GM21526 (cell line): ENCODE results near the gene GFI1B.
"Not testable (repeated sequence)": the region's sequence is repeated elsewhere in the genome, so short reads cannot be mapped to it uniquely, and the experiment has no call there.

ENCODE experiments used
- ATAC-seq: cut with Tn5 transposase; IDR thresholded peaks from one replicate; pipeline ENCODE4 v1.9.1; 2021; ENCODE audit warnings: moderate library complexity; ENCODE audit not compliant: unreplicated experiment, low FRiP score

Gene GFI1B

DNA sequence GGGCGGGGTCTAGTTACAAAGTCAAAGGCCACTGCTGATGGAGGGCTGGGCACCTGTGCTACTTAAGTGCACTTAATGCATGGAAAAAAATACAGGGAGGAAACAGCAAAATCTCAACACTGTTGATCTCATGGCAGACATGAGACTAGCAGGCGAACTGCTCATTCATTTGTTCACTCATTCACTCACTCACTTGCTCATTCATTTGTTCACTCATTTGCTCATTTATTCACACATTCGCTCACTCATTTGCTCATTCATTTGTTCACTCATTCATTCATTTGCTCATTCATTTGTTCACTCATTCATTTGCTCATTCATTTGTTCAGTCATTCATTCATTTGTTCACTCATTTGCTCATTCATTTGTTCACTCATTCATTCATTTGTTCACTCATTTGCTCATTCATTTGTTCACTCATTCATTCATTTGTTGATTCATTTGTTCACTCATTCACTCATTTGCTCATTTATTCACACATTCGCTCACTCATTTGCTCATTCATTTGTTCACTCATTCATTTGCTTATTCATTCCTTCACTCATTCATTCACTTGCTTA is 11.6 kb downstream of the GFI1B start:
- ATAC-seq, result not testable (repeated sequence)

DNA sequence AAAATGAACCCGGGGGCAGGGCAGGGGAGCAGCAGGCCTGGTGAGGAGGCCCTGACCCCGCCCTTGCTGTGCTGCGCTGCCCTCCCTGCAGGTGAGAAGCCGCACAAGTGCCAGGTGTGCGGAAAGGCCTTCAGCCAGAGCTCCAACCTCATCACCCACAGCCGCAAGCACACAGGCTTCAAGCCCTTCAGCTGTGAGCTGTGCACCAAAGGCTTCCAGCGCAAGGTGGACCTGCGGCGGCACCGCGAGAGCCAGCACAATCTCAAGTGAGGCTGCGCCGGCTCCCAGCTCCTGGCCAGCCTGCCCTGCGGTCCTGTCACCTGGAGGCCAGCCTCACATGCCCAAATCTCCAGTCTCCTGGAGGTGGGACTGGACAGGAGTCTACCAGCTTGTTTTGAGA is 12.3 kb downstream of the GFI1B start:
- no peak for ATAC-seq

DNA sequence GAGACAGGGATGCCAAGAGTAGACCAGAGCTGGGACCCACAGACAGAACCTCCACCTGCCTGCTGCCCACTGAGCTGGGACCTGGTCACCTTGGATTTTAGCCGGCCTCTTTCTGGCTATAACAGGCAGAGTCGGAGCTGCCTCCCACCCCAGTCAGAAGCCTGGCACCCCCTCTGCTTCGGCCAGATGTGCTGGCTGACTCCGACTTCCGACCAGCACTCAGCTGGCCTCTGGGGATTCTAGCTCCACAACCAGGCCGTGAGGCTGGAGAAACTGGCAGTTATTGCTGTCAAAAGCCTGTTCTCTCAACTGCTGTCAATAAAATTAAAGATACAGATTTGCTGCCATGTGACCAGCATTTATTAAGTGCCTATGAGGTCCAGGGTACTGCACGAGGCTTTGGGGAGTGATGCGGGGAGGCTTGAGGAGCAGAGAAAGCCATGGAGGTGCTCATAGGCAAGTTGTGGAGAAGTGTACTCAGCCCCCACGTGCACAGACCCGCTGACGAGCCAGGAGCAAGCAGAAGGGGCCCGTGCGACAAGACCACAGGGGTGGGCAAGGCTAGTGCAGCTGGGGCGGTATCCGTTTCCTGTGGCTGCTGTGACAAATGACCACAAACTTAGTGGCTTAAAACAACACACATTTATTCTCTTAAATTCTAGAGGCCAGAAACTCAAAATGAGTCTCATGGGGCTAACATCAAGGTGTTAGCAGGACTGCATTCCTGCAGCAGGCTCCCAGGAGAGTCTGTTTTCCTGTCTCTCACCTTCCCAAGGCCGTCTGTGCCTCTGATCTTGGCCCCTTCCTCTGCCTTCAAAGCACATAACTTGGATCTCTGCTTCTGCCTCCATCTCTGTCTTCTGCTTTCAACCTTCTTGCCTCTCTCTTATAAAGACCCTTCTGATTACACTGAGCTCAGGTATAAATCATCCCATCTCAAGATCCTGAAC is 13.1 kb downstream of the GFI1B start:
- no peak for ATAC-seq

DNA sequence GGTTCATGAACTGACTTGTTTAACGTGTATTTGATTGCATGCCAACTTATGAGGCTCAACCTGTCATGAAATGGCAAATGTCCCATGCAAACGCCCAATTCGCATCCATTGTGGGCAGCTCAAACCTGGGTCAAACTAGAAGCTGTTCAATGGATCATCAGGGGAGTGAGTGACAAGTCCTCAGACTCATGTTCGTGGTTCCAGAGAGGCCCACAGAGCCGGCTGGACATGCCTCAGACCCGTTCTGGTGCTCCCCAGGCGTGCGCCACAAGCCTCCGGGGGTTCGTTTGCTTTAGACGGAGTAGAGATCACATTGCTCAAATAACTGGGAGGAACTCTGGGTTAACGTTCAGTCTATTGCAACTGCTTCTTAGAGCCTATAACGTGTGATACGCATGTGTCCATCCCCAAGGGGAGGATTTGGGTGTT is 15.0 kb downstream of the GFI1B start:
- no peak for ATAC-seq

DNA sequence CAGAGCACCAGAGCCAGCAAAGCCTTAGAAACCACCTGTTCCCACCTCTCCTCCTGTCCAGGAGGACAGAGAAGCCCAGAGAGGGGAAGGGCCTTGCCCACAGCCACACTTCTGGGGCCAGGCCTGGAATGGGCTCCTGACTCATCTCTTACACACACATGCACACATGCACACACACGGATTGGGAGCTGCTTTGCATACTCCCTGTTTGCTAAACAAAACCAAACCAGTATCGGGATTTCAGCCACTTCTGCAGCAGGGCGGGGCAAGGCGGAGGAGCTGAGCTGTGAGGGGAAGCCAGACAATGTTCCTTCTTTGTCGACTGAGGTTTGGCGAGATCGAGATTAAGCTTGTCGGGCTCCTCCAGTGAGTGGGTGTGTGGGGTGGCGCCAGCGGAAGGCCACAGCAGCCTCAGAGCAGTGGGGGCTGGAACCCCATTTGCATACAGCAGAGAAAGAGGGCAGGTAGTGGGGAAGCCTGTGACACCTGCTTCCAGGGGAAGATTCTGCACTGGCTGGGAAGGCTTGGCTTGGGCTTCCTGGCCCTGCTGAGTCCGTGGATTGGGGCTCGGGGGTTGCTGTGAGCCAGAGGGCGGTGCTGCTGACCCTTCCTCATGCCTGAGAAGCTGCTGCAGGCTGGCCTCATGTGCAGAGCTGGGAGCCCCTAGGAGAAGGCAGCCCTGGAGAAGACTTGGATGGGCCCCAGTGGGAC is 16.1 kb downstream of the GFI1B start:
- no peak for ATAC-seq

DNA sequence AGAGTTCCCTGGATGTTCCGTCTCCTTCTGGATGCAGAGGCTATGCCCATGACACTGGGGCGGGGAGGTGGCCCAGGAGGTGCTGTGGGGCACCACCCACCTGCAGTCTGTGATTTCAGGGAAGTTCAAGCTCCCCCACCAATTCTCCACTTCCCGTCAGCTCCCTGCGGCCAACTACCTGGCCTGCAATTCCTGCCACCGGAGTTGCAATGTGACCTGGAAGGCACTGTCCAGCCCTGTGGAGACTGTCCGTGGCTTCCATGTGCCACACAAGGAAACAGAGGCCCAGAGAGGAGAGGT is 16.6 kb downstream of the GFI1B start:
- ATAC-seq, result no peak

DNA sequence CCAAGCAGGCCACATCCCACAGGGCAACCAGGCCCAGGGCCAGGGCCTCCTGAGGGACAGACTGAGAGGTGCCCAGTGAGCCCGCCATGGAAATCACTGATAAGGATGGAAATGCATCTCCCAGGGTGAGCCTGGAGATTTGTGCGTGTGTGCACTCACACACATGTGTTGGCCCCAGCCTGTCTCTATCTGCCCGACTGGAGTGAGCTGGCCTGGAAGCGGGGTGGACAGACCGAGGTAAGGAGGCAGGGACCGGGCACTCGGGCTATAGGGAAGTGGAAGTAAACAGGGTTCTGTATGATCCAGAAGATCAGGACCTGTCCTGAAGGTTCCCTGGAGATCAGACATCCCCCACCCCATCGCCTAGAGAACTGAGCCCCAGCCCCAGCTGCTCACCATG is 17.4 kb downstream of the GFI1B start:
- ATAC-seq, result no peak

DNA sequence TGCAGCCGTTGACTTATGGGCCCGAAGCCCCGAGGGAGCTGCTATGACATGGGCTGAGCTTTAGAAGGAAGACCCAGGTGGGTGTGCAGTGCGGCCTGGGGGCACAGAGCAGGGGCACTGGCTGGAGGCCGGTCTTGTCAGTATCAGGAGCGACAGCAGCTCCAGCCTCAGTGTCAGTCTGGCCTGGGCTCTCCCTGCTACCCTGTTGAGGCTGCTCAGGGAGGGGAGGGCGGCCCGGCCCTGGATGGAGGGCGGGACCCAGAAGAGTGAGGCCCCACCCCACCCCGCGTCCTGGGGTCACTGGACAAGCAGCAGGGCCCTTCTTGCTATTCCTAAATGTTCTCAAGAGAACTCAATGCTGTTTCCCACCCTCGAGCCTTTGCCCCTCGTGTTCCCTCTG is 18.0 kb downstream of the GFI1B start:
- no peak for ATAC-seq

DNA sequence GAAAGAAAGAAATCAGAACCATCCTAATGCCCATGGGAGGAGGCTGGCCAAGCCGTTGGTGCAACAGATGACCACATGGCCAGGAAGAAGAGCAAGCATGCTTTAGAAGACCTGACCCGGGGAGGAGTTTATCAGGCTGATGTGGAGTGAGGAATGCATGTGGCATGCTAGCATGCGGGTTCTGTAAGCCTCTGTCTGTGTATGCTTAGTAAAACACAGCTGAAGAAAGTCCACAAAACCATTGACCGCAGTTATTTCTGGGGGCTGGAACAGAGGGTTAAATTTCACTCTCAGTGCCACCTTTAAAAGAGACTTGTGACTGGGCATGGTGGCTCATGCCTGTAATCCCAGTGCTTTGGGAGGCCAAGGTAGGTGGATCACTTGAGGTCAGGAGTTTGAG is 19.1 kb downstream of the GFI1B start:
- ATAC-seq, result no peak

DNA sequence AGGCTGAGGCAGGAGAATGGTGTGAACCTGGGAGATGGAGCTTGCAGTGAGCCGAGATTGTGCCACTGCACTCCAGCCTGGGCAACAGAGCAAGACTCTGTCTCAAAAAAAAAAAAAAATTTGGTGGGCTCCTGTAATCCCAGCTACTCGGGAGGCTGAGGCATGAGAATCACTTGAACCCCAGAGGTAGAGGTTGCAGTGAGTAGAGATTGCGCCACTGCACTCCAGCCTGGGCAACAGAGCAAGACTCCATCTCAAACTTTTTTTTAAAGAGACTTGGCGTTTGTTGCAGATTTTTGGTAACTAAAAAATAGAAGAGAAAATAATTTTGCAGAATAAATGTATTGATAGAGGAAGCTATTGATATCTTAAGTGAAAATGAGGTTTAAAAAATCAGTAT is 19.7 kb downstream of the GFI1B start:
- not testable (repeated sequence) for ATAC-seq

DNA sequence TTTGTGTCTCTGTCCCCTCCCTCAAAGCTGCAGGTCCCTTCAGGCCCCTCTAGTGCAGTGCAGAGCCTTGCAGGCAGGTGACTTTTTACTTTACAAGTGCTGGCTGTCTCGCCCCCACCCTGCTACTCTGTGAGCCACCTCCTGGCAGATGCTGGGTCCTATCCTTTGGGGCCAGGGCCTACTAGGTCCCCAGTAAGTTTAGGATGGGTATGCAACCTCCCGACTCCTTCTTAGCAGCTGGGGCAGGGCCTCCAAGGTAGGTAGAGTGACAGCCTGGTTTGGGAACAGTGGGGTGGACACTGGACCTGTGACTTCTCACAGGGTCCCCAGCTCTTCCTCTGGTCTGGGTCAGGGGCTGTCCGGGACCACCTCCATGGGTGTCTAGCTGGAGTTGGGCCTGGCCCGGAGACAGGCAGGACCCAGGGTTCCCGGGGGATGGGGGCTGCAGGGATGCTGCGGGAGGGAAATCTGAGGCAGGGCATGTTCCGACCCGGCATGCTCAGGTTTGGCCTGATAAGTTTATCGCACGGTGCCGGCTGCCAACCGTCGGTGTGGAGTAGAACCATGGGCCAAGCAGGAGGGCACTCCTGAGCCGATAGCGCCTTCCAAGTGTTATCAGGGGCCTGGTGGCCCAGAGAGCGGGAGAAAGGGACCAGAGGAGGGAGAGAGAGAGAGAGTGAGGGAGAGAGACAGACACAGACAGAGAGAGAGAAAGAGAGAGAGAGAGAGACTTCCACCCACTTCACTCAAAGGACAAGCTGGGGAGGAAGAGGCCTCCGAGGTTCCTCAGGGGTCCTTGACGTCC is 20.5 kb downstream of the GFI1B start:
- ATAC-seq, result no peak

DNA sequence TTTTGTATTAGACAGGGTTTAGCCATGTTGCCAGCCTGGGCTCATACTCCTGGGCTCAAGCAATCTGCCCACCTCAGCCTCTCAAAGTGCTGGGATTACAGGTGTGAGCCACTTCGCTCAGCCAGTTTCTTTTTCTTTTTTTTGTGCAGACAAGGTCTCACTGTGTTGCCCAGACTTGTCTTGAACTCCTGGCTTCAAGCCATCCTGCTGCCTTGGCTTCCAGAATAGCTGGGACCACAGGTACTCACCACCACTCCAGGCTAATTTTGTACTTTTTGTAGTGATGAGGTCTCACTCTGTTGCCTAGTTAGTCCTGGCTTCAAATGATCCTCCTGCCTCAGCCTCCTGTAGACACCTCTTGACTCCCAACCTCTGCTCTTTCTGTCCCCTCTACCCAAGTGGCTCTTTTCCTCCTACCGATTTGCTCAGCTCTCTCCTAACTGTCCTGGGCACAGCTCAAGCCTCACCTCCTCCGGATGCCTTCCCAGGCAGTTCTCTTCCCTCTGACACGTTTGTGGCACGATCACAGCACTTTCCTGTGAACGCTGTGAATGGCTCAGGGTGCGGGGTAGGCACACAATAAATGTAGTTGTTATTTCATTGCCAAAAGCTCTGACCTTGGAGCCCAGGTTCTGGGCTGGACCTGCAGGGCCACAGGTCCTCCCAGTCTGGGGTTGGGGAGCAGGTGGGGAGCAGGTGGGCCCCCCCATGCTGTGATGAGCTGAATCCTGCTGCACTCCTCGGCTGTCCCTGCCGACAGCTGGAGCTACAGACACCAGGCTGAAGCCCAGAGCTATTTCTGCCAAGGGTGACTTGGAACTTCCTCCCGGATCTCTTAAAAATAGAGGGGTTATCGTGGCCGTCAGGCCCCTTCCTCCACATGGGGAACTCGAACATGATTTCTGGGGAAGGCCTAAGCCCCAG is 23.9 kb downstream of the GFI1B start:
- no peak for ATAC-seq

DNA sequence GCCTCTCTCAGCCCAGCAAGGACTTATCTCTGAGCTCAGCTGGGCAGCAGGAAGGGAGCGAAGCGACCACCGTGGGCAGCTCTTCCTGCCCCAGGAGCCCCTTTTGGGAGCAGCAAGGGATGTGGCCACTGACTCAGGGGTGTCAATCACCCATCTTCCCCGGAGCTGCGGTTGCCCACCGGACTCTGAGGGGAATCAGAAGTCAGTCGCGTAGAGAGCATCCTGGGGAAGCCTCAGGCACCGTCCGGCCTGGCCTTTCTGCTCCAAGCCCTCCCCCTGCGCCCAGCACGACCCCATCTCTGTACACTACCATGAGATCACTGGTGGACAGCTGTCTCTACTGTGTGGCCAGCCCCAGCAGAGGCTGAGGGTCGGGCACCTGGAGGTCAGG is 24.6 kb downstream of the GFI1B start:
- no peak for ATAC-seq

DNA sequence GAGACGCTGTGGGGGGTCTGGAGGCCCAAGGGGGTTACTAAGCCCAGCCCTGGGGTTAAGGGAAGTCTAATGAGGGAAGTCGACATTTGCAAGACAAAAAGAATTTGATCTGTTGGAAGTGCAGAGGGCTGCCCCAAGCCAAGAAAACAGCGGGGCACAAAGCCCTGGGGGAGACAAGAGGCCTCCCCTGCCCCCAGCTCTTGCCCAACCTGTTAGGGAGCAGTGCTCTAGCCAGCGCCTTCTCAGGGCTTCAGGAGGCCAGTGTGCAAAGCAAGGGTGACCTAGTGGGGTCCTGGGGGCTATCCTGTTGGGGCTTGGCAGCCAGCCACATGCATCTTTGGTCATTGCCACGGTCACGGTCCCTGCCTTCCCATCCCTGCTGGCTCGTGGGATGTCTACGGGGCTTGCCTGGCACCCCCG is 25.2 kb downstream of the GFI1B start:
- no peak for ATAC-seq

DNA sequence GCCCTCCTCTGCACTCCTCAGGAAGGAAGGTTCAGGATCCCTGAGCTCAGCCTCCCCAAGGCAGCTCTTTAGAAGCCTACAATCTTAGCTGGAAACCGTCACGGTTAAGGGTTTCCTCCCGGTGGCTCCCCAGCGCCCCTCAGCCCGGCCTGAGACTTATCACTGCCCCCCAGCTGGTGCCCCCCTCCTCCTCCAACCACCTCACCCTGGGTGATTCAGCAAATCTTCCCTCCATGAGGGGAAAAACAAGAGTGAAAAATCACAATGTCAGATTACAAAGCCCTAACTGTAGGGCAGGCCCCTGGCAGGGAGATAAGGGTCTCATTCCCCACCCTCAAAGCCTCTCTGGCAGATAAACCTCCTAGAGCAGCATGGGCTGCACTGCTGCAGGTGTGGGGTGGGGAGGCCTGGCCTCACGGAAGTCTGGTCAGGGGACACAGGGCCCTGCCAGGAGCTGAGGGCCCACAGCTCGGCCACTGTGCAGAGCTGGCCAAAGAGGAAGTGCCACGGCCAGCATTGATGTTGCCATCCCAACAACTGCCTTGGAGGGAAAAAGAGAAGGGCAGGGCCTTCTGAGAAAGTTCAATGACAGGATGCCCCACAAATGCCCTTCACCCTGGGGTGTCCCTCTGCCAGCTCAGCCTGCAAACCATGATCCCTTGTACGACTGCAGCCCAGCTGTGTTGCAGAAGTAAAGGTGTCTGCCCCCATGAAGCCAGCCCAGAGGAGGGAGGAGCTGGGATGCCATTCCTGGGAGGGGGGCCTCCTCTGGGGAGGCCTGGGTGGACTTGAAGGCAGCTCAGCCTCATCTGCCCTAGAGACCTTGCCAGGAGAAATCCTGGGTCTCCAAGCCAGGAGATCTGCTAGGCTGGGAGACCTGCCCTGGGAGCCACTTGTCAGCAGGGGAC is 25.9 kb downstream of the GFI1B start:
- no peak for ATAC-seq

DNA sequence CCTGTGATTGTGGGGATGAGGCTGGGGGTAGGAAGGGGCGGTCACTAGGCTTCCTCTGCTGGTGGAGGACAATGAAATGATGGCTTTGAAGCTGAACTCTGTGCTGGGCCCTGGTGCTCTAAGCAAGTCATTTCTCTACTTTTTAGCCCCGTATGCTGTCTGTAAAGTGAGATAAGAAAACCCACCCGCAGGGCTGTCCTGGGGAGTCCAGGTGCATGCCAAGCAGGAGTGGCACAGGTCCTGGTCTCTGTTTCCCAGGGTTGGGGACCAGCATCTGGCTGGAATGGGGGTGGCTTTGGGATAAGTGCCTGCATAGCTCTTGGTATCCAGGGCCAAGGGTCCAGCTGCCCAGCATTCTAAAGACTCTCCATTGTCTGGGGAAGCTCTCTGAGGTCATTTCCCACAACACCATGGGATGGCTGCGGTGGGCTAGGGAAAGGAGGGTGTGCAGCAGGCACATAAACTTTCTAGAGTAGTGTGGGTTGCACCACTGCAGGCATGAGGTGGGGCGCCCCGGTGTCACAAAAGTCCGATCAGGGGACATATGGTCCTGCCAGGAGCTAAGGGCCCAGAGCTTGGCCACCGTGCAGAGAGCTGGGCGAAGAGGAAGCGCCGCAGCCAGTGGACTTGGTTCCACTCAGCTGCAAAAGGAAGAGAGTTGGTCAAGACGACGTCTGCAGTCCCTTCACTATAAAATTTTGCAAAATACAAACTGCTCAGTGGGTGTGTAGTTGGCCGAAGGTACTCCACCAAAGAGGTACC is 26.7 kb downstream of the GFI1B start:
- no peak for ATAC-seq

DNA sequence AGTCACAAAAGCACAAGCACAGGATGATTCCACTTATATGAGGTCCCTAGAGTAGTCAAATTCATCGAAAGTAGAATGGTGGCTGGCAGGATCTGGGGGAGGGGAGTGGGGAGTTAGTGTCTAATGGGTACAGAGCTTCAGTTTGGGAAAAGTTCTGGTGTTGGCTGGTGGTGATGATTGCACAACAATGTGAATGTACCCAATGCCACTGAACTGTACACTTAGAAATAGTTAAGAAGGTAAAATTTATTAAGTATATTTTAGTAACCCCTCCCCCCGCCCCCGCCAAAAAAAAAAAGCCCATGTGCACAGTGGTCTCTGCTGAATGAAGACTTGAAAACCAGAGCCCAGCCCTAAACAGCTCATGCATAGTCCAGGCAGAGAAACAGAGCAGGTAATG is 27.5 kb downstream of the GFI1B start:
- ATAC-seq, result no peak

DNA sequence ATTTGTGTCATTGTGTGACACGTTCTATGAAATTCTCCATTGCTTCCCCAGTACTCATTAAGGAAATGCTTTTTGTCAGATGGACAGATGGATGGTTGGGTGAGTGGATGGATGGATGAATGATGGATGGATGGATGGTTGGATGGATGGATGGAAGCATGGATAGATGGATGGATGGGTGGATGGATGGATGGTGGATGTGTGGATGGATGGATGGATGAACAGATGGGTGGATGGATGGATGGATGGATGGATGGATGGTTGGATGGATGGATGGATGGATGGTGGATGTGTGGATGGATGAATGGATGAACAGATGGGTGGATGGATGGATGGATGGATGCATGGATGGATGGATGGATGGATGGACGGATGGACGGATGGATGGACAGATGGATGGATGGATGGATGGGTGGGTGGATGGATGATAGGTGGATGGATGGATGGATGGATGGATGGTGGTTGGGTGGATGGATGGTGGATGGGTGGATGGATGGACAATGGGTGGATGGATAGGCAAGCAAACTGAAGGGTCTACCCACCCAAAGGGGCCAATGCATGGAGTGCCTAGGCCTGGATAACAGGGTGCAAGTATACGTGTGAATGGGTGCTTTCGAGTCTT is 28.3 kb downstream of the GFI1B start:
- ATAC-seq, result no peak
